SKM-1 (cell line): ENCODE data around the gene RNF13.
"Not testable (repeated sequence)": the region's sequence is repeated elsewhere in the genome, so short reads cannot be mapped to it uniquely, and the experiment has no call there.

Source experiments
- DNase-seq: peaks from one replicate; lab custom pipeline; 2025; ENCODE audit not compliant: unreplicated experiment; lab: John Stamatoyannopoulos, UW

The RNF13 gene

DNA sequence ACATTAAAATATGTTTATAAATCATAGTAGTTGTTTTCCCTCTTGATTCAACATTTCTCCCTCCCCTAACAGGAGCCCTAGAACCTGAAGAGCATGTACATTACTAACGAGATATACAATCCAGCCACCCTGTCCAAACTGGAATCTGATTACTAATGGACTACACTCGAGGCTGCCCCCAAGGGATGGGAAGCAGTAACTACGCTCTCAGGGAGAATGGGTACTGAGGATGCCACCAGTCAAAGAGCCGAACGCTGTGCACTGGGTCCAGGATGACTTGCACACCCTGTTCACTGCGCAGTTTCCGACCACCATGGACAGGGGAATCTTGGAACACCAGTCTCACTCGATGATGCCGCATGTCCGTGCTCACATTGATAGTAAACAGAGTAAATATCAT lies 169.0 kb downstream of the RNF13 start:
- DNase-seq, result not testable (repeated sequence)

DNA sequence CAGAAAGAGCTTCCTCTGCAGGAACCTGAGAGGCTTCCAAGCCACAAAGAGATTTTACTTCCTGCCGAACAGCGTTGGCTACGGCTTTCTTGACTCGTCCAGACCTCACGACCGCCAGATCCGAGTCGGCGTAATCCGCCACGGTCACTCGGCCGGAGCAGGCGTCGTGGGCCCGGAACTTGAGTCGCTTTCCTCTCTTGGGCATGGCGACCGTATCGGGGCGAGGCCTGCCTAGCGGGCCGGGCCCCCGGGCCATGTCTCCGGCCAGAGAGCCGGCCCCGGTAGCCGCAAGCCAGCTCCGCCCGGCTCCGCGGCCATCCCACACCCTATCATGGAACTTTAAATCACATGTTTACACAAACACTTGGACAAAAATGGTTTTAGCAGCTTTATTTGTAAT lies 170.0 kb downstream of the RNF13 start:
- not testable (repeated sequence) for DNase-seq

GRCh38 chr3:149983628-149984027 lies 170.6 kb downstream of the RNF13 start:
- no peak for DNase-seq

DNA sequence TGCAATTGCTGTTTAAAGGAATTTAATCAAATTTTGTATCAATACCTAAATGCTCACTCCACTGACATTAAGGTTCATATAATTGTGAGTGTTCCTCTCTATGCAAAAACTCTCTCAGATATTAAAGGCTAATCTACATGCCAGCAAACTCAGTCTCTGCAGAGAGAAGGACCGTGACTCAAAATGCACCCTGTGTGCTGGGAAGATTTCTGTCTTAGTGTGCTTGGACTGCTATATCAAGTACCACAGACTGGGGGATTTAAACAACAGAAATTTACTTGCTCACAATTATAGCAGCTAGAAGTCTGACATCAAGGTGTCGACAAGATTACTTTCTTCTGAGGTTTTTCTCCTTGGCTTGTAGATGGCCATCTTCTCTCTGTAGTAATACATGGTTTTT lies 176.3 kb downstream of the RNF13 start:
- DNase-seq, result no peak

GRCh38 chr3:149990423-149990948 lies 177.5 kb downstream of the RNF13 start:
- DNase-seq, result no peak

DNA sequence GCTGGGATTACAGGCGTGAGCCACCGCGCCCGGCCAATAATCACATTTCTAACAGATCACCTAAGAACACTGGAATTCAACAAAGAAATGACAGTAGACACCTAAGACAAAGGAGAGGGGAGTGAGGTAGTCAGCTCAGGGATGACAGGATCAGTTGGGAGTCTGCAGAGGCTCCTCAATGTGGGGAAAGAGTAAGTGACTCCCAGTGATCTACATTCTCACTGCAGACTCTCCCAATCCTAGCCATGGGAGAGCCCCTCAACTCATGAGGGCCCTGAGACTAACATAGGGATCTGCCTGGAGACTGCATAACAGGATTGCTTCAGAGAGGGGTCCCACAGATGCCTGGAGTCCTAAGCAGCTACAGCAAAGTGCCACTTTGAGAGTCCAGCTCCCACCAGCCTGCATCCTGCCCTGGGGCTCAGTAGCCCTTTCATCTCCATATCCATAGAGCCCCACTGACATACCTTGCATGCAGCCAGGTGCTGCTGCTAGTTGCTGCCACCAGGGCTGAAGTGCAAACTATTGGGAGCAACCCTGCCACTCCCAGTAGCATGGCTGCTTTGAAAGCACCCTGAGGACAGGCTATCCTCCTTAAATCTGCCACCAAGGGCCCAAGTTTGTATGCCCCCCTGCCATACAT lies 179.5 kb downstream of the RNF13 start:
- no peak for DNase-seq

DNA sequence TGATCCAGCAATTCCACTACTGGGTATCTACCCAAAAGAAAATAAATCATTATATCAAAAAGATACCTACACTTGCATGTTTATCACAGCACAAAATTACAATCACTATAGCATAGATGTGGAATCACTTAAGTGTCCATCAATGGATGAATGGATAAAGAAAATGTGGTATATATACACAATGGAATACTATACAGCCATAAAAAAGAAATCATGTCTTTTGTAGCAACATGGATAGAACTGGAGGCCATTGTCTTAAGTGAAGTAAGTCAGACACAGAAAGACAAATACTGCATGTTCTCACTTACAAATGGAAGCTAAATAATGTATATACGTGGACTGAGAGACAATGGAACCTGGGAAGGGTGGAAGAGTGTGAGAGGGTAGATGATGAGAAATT lies 185.9 kb downstream of the RNF13 start:
- no peak for DNase-seq

DNA sequence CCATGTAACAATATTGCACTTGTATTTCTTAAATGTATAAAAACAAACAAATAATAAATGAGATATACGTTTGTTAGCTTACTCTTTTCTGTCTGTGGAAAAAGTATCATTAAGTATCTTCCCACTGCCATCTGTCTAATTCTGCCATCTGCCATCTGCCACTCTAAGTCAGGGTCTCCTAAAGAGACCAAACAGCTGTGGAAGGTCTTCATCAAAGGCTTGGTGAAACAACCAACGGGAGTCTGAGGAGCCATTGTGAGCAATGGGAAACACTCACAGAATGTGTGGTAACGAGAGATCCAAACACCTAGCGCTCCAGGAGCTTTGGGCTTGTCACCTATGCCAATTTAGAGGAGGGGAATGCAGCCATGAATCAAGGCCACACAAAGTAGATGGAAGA lies 186.4 kb downstream of the RNF13 start:
- DNase-seq, result no peak

DNA sequence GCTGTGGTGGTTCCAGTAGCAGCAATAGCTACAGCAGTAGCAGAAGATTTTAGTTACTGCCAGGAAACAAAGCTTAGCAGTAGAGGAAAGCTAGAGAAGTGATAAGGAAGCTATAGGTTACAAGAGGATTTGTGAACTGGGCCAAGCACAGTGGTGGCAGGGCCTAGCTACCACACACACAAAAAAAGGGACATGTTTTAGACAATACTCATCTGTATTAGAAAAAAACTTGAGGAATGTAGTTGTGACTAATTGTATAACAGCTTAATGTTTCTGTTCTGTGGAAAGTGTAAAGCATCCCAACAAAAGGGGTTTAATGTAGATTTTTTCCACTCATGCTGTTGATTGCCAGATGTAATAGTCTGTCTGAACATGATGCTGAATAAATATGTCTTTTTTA lies 187.6 kb downstream of the RNF13 start:
- no peak for DNase-seq

- DNase-seq, result no peak
Measured at GRCh38 chr3:150005243-150006112, 192.5 kb downstream of the RNF13 start.

DNA sequence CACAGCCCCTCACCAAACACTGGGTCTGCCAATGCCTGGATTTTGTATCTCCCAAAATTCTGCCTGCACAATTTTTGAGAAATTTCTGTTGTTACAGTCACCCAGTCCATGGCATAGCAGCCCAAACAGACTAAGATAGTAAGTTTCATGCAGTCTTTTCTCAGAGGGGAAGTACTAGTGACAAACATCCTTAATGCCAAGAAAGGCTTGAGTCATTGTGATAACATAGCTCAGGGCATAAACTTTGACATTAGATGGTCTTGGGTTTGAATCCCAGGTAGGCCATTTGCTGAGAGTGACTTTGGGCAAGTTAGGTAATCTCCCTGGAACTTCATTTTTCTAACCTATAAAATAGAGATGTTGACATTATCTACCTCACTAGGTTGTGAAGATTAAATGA lies 193.8 kb downstream of the RNF13 start:
- DNase-seq, result no peak
